ENCODE data around the gene DSP.

DSP gene

GRCh38 chr6:7628909-7629308, 87.4 kb downstream of the DSP start:
- Mint-ChIP-seq H3K4me3 (no peak overlapping the region), H3K27me3 (peaks cover 2% of the 10 kb centered on the region), H3K9me3 (ENCODE audit: low read depth) (no peaks in the 10 kb centered on the region), H3K4me1 (ENCODE audit: low read depth) (no peaks in the 10 kb centered on the region), H3K36me3 (no peaks in the 10 kb centered on the region), H3K27ac (no peak overlapping the region)

- peaks cover 2% of the 10 kb centered on the region for H3K27me3 Mint-ChIP-seq
- no peak overlapping the region for H3K27ac Mint-ChIP-seq
- no peaks in the 10 kb centered on the region for H3K36me3 Mint-ChIP-seq
- H3K4me1 Mint-ChIP-seq (ENCODE audit: low read depth): no peaks in the 10 kb centered on the region
- H3K9me3 Mint-ChIP-seq (ENCODE audit: low read depth): no peaks in the 10 kb centered on the region
- no peak overlapping the region for H3K4me3 Mint-ChIP-seq
Measured at GRCh38 chr6:7629321-7629720, 87.8 kb downstream of the DSP start.

- Mint-ChIP-seq H3K4me3 (no peak overlapping the region), H3K27me3 (peaks cover 2% of the 10 kb centered on the region), H3K9me3 (ENCODE audit: low read depth) (no peaks in the 10 kb centered on the region), H3K36me3 (no peaks in the 10 kb centered on the region), H3K27ac (no peak overlapping the region), H3K4me1 (ENCODE audit: low read depth) (no peaks in the 10 kb centered on the region)
Measured at GRCh38 chr6:7630792-7631191, 89.3 kb downstream of the DSP start.

GRCh38 chr6:7631466-7631865, 90.0 kb downstream of the DSP start:
- Mint-ChIP-seq H3K9me3 (ENCODE audit: low read depth) (no peaks in the 10 kb centered on the region), H3K4me1 (ENCODE audit: low read depth) (no peaks in the 10 kb centered on the region), H3K36me3 (peaks cover 3% of the 10 kb centered on the region), H3K4me3 (no peak overlapping the region), H3K27me3 (peaks cover 2% of the 10 kb centered on the region), H3K27ac (no peak overlapping the region)

- Mint-ChIP-seq H3K4me3 (no peak overlapping the region), H3K9me3 (ENCODE audit: low read depth) (no peaks in the 10 kb centered on the region), H3K36me3 (peaks cover 3% of the 10 kb centered on the region), H3K4me1 (ENCODE audit: low read depth) (no peaks in the 10 kb centered on the region), H3K27ac (no peak overlapping the region), H3K27me3 (no peaks in the 10 kb centered on the region)
Measured at GRCh38 chr6:7632501-7633290, 91.2 kb downstream of the DSP start.

GRCh38 chr6:7633361-7633760, 91.9 kb downstream of the DSP start:
- H3K27me3 Mint-ChIP-seq: no peaks in the 10 kb centered on the region
- no peaks in the 10 kb centered on the region for H3K4me1 Mint-ChIP-seq (ENCODE audit: low read depth)
- H3K27ac Mint-ChIP-seq: no peak overlapping the region
- H3K9me3 Mint-ChIP-seq (ENCODE audit: low read depth): no peaks in the 10 kb centered on the region
- H3K36me3 Mint-ChIP-seq: peaks cover 3% of the 10 kb centered on the region
- no peak overlapping the region for H3K4me3 Mint-ChIP-seq

GRCh38 chr6:7636151-7636550, 94.7 kb downstream of the DSP start:
- Mint-ChIP-seq H3K36me3 (peaks cover 3% of the 10 kb centered on the region), H3K4me1 (ENCODE audit: low read depth) (no peaks in the 10 kb centered on the region), H3K9me3 (ENCODE audit: low read depth) (no peaks in the 10 kb centered on the region), H3K27ac (no peak overlapping the region), H3K4me3 (no peak overlapping the region), H3K27me3 (no peaks in the 10 kb centered on the region)
